Measurements from ENCODE around the gene KRT72.

Gene KRT72

DNA sequence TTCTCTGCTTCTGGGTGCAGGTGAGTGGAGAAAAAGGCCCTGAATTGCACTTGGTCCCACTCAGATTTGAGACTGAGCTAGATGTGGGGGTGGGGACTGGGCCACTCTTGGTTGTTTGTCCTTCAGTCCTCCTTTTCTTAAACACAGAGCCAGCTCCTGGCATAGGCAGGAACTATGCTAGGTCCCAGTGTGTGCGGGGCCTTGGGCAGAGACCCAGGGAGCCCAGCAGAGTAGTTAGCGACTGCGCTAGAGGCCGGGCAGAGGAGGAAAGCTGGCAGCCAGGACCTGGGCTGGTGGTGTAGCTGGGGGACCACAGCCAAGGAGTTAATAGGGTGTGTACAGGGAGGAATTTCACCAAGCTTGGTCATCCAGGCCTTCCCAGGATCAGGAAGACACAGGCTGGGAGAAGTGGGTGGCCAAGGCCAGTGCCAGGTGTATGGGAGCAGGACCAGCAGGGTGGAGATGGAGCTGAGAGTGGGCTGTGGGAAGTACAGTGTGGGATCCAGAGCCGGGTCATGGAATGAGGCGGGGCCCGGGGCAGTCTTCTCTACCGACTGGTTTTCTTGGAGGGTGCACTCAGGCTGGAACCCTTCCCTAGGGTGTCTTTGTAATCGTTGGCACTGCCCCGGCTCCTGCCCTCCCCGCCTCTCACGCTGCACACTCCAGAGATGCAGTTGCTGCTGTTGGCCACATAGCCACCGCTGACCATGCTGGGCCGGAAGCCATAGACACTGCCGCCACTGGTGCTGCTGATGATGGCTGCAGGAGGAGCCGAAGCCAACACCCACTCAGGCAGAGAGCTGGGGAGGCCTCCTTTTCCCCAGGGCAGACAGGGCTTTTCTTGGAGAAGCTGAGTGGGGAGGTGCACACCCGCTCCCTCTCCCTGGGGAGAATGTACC lies 57.0 kb downstream of the KRT72 start:
- peaks cover 8% of the 10 kb centered on the region for H3K4me1 ChIP-seq (ENCODE audit: control insufficient read depth, insufficient read depth, low read length)
- TF ChIP-seq, protein P1, sequence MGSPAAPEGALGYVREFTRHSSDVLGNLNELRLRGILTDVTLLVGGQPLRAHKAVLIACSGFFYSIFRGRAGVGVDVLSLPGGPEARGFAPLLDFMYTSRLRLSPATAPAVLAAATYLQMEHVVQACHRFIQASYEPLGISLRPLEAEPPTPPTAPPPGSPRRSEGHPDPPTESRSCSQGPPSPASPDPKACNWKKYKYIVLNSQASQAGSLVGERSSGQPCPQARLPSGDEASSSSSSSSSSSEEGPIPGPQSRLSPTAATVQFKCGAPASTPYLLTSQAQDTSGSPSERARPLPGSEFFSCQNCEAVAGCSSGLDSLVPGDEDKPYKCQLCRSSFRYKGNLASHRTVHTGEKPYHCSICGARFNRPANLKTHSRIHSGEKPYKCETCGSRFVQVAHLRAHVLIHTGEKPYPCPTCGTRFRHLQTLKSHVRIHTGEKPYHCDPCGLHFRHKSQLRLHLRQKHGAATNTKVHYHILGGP (tag by site-specific recombination; IDR thresholded peaks at IDR 0.05): no peak
- TF ChIP-seq, protein P2, sequence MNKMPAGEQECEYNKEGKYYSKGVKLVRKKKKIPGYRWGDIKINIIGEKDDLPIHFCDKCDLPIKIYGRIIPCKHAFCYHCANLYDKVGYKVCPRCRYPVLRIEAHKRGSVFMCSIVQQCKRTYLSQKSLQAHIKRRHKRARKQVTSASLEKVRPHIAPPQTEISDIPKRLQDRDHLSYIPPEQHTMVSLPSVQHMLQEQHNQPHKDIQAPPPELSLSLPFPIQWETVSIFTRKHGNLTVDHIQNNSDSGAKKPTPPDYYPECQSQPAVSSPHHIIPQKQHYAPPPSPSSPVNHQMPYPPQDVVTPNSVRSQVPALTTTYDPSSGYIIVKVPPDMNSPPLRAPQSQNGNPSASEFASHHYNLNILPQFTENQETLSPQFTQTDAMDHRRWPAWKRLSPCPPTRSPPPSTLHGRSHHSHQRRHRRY (tag by site-specific recombination; IDR thresholded peaks at IDR 0.05): no peak
- TF ChIP-seq ZSCAN23 (tag by site-specific recombination; IDR thresholded peaks at IDR 0.05) (no peak), ZNF341 (tag by site-specific recombination; IDR thresholded peaks at IDR 0.05; ENCODE audit: low read depth) (no peak), EGR2 (tag by site-specific recombination; IDR thresholded peaks at IDR 0.05; ENCODE audit: low read depth) (0 out of 2 replicates have a peak, but pooled peaks have one; percentile 10), ZFHX2 (tag by site-specific recombination; conservative IDR thresholded peaks at IDR 0.05) (peak; percentile 37), ZNF558 (tag by site-specific recombination; IDR thresholded peaks at IDR 0.05) (no peak), ZNF521 (tag by site-specific recombination; IDR thresholded peaks at IDR 0.05) (no peak)
- TF ChIP-seq, protein P3, sequence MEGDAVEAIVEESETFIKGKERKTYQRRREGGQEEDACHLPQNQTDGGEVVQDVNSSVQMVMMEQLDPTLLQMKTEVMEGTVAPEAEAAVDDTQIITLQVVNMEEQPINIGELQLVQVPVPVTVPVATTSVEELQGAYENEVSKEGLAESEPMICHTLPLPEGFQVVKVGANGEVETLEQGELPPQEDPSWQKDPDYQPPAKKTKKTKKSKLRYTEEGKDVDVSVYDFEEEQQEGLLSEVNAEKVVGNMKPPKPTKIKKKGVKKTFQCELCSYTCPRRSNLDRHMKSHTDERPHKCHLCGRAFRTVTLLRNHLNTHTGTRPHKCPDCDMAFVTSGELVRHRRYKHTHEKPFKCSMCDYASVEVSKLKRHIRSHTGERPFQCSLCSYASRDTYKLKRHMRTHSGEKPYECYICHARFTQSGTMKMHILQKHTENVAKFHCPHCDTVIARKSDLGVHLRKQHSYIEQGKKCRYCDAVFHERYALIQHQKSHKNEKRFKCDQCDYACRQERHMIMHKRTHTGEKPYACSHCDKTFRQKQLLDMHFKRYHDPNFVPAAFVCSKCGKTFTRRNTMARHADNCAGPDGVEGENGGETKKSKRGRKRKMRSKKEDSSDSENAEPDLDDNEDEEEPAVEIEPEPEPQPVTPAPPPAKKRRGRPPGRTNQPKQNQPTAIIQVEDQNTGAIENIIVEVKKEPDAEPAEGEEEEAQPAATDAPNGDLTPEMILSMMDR (tag by site-specific recombination; IDR thresholded peaks at IDR 0.05): 0 out of 2 replicates have a peak, but pooled peaks have one; percentile 14
- ChIA-PET CTCF (interaction anchor here (0.9 to 1.0 kb wide), 2 partner anchors 38 to 217 kb away, joined by 3 read pairs; no protein-coding TSS in a partner anchor), POLR2A (no interaction called here)
- no peak overlapping the region for H3K27ac ChIP-seq (ENCODE audit: extremely low read depth, low read depth, low read length)
- H3K36me3 ChIP-seq (ENCODE audit: control insufficient read depth in 2 of 2, insufficient read depth in 1 of 2, low read length in 2 of 2): no peaks in the 10 kb centered on the region
- H3K4me3 ChIP-seq (ENCODE audit: low read depth, low read length): no peak overlapping the region
- H3K9me3 ChIP-seq (ENCODE audit: control insufficient read depth, insufficient read depth, low read depth, low read length): no peaks in the 10 kb centered on the region

DNA sequence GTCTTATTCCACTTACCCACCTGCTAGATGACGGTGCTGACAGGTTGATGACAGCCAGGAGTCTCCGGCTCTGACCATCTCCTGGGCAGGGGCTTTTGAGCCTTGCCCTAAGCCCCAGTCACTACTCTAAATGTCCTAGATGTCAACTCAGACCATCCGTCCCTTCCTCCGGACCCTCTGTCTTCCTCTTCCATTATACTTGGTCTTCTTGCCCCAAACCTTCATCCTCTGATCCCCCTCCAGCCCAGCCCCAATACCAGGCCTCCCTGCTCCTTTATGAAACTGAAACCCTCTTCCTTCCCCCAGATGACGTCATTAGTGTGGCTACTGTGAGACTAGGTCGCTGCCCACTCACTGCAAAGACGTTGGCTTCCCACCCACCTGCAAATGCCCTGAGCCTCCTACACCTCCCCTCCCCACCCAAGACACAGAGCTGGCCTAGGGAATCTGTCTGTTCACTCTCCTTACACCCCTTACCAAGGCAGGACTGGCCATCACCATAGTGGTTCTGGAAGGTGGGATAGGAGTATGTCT lies 58.4 kb downstream of the KRT72 start:
- Histone ChIP-seq H3K4me3 (ENCODE audit: low read depth, low read length) (no peak overlapping the region), H3K4me1 (ENCODE audit: control insufficient read depth, insufficient read depth, low read length) (peaks cover 19% of the 10 kb centered on the region), H3K9me3 (ENCODE audit: control insufficient read depth, insufficient read depth, low read depth, low read length) (no peaks in the 10 kb centered on the region), H3K27ac (ENCODE audit: extremely low read depth, low read depth, low read length) (no peak overlapping the region), H3K36me3 (ENCODE audit: control insufficient read depth in 2 of 2, insufficient read depth in 1 of 2, low read length in 2 of 2) (no peaks in the 10 kb centered on the region)
- ChIA-PET POLR2A (no interaction called here), CTCF (no interaction called here)
- TF ChIP-seq ZNF600 (tag by site-specific recombination; IDR thresholded peaks at IDR 0.05): no peak
- TF ChIP-seq GLIS1 (tag by site-specific recombination; IDR thresholded peaks at IDR 0.05): no peak
- no peak for TF ChIP-seq ZNF138 (tag by site-specific recombination; IDR thresholded peaks at IDR 0.05; ENCODE audit: borderline replicate concordance)
- TF ChIP-seq KLF8 (tag by site-specific recombination; IDR thresholded peaks at IDR 0.05): no peak
- TF ChIP-seq, protein P4, sequence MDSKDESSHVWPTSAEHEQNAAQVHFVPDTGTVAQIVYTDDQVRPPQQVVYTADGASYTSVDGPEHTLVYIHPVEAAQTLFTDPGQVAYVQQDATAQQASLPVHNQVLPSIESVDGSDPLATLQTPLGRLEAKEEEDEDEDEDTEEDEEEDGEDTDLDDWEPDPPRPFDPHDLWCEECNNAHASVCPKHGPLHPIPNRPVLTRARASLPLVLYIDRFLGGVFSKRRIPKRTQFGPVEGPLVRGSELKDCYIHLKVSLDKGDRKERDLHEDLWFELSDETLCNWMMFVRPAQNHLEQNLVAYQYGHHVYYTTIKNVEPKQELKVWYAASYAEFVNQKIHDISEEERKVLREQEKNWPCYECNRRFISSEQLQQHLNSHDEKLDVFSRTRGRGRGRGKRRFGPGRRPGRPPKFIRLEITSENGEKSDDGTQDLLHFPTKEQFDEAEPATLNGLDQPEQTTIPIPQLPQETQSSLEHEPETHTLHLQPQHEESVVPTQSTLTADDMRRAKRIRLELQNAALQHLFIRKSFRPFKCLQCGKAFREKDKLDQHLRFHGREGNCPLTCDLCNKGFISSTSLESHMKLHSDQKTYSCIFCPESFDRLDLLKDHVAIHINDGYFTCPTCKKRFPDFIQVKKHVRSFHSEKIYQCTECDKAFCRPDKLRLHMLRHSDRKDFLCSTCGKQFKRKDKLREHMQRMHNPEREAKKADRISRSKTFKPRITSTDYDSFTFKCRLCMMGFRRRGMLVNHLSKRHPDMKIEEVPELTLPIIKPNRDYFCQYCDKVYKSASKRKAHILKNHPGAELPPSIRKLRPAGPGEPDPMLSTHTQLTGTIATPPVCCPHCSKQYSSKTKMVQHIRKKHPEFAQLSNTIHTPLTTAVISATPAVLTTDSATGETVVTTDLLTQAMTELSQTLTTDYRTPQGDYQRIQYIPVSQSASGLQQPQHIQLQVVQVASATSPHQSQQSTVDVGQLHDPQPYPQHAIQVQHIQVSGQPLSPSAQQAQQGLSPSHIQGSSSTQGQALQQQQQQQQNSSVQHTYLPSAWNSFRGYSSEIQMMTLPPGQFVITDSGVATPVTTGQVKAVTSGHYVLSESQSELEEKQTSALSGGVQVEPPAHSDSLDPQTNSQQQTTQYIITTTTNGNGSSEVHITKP (tag by site-specific recombination; IDR thresholded peaks at IDR 0.05): peak; percentile 86
- no peak for TF ChIP-seq SALL2 (tag by site-specific recombination; IDR thresholded peaks at IDR 0.05; ENCODE audit: borderline replicate concordance)
- TF ChIP-seq ZNF169 (tag by site-specific recombination; IDR thresholded peaks at IDR 0.05): no peak
- no peak for TF ChIP-seq ZNF623 (tag by site-specific recombination; IDR thresholded peaks at IDR 0.05)
- peak; percentile 98 for TF ChIP-seq EGR2 (tag by site-specific recombination; IDR thresholded peaks at IDR 0.05; ENCODE audit: low read depth)
- peak; percentile 99 for TF ChIP-seq ZFHX2 (tag by site-specific recombination; conservative IDR thresholded peaks at IDR 0.05)
- TF ChIP-seq SCRT2 (tag by site-specific recombination; IDR thresholded peaks at IDR 0.05): no peak
- TF ChIP-seq ZNF221 (tag by site-specific recombination; IDR thresholded peaks at IDR 0.05; ENCODE audit: borderline replicate concordance): no peak
- no peak for TF ChIP-seq KLF10 (tag by site-specific recombination; IDR thresholded peaks at IDR 0.05)
- TF ChIP-seq, protein P5, sequence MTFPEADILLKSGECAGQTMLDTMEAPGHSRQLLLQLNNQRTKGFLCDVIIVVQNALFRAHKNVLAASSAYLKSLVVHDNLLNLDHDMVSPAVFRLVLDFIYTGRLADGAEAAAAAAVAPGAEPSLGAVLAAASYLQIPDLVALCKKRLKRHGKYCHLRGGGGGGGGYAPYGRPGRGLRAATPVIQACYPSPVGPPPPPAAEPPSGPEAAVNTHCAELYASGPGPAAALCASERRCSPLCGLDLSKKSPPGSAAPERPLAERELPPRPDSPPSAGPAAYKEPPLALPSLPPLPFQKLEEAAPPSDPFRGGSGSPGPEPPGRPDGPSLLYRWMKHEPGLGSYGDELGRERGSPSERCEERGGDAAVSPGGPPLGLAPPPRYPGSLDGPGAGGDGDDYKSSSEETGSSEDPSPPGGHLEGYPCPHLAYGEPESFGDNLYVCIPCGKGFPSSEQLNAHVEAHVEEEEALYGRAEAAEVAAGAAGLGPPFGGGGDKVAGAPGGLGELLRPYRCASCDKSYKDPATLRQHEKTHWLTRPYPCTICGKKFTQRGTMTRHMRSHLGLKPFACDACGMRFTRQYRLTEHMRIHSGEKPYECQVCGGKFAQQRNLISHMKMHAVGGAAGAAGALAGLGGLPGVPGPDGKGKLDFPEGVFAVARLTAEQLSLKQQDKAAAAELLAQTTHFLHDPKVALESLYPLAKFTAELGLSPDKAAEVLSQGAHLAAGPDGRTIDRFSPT (tag by site-specific recombination; IDR thresholded peaks at IDR 0.05): no peak
- no peak for TF ChIP-seq ZNF223 (tag by site-specific recombination; IDR thresholded peaks at IDR 0.05)
- no peak for TF ChIP-seq OSR2 (tag by site-specific recombination; IDR thresholded peaks at IDR 0.05)

Data from HEK293 (cell line).